H1 (cell line): ENCODE results near the gene DCDC2. TPM values are rescaled to one million over a fixed set of nuclear protein-coding genes. Genes with fewer than 3 reads are reported as not detected.

Source experiments
- CTCF ChIA-PET: fragments of 300-600 bp; sonication (Branson Sonifier 250); formaldehyde crosslinking; loops from one replicate; lab custom pipeline; 2021; ENCODE audit not compliant: partially characterized antibody; lab: Charles Lee
- POLR2A ChIA-PET: fragments of 300-600 bp; sonication (Branson Sonifier 250); formaldehyde crosslinking; loops from one replicate; lab custom pipeline; 2021; ENCODE audit warnings: inconsistent platforms; ENCODE audit not compliant: partially characterized antibody; lab: Charles Lee
- DNase-seq, 2 experiments: peaks; one replicate each; pipeline versions ENCODE4 v3.0.0 to v3.0.0-alpha.2; 2010 to 2022; ENCODE audit warnings: low spot score in 2 of 2, low read depth in 1 of 2, mixed read lengths in 1 of 2
- FAIRE-seq: peaks from 2 replicates; lab custom pipeline; 2011; peaks lifted over from hg19 to GRCh38; lab: Jason Lieb, UNC
- H2AFZ ChIP-seq: 2 replicates; pipeline ENCODE4 v1.8.1; 2012; ENCODE audit warnings: low read length, inconsistent platforms
- H2AK5ac ChIP-seq: 2 replicates; pipeline ENCODE4 v1.6.1; 2013; ENCODE audit warnings: low read depth, low read length
- H2BK120ac ChIP-seq: replicated peaks from 2 replicates; pipeline ENCODE3; 2013; ENCODE audit warnings: low read depth, low read length, inconsistent platforms
- H2BK12ac ChIP-seq: 2 replicates; pipeline ENCODE4 v1.6.1; 2013; ENCODE audit warnings: low read depth, low read length
- H2BK15ac ChIP-seq: 2 replicates; pipeline ENCODE4 v1.6.1; 2013; ENCODE audit warnings: low read length
- H2BK20ac ChIP-seq: 2 replicates; pipeline ENCODE4 v1.6.1; 2013; ENCODE audit warnings: low read length
- H2BK5ac ChIP-seq: 2 replicates; pipeline ENCODE4 v1.6.1; 2013; ENCODE audit warnings: low read depth, low read length
- H3K14ac ChIP-seq: 2 replicates; pipeline ENCODE4 v1.6.1; 2013; ENCODE audit warnings: inconsistent platforms; ENCODE audit not compliant: insufficient read length
- H3K18ac ChIP-seq: 2 replicates; pipeline ENCODE4 v1.6.1; 2013; ENCODE audit warnings: low read length; ENCODE audit errors: extremely low read depth
- H3K23ac ChIP-seq: 2 replicates; pipeline ENCODE4 v1.6.1; 2013; ENCODE audit warnings: inconsistent platforms; ENCODE audit not compliant: insufficient read length
- H3K23me2 ChIP-seq: 2 replicates; pipeline ENCODE4 v1.6.1; 2013; ENCODE audit warnings: low read depth, low read length
- H3K27ac ChIP-seq: 2 replicates; pipeline ENCODE4 v1.6.1; 2011; ENCODE audit warnings: low read depth, low read length, inconsistent platforms
- H3K27me3 ChIP-seq, 4 experiments: replicated peaks in 1 of 4; 1 replicate in 1 of 4; 2 replicates in 3 of 4; pipeline versions ENCODE4 v1.6.1 to v1.8.1; 2011 to 2013; ENCODE audit warnings: low read length in 3 of 4, mild to moderate bottlenecking in 3 of 4, inconsistent platforms in 2 of 4, mixed read lengths in 2 of 4, moderate library complexity in 1 of 4; ENCODE audit not compliant: control insufficient read depth in 3 of 4, insufficient read depth in 3 of 4; ENCODE audit errors: extremely low read depth in 1 of 4
- H3K36me3 ChIP-seq, 4 experiments: 2 replicates each; pipeline versions ENCODE4 v1.6.1 to v1.8.1; 2011 to 2013; ENCODE audit warnings: mild to moderate bottlenecking in 4 of 4, low read length in 3 of 4, moderate library complexity in 2 of 4, control low read depth in 1 of 4, inconsistent platforms in 1 of 4; ENCODE audit not compliant: insufficient read depth in 4 of 4, control insufficient read depth in 2 of 4
- H3K4ac ChIP-seq: replicated peaks from 2 replicates; pipeline ENCODE3; 2013; ENCODE audit warnings: low read length, low read depth, mixed read lengths, inconsistent platforms; ENCODE audit not compliant: insufficient read length
- H3K4me1 ChIP-seq, 4 experiments: replicated peaks in 1 of 4; 1 replicate in 1 of 4; 2 replicates in 3 of 4; pipeline versions ENCODE4 v1.6.1 to v1.8.1; 2011 to 2013; ENCODE audit warnings: low read length in 3 of 4, inconsistent platforms in 2 of 4, mixed read lengths in 1 of 4; ENCODE audit not compliant: insufficient read depth in 4 of 4, control insufficient read depth in 3 of 4
- H3K4me2 ChIP-seq, 2 experiments: 2 replicates each; pipeline versions ENCODE4 v1.6.1 to v1.8.1; 2011 to 2013; ENCODE audit warnings: low read depth in 2 of 2, low read length in 2 of 2, control low read depth in 1 of 2, inconsistent platforms in 1 of 2, mild to moderate bottlenecking in 1 of 2; ENCODE audit not compliant: insufficient read depth in 1 of 2
- H3K4me3 ChIP-seq, 4 experiments: fragments of 200-600, 300-600 bp in 1 of 4; sonication (generic), shearing (Covaris generic), sonication (Bioruptor Twin) in 1 of 4; 2 replicates each; pipeline versions ENCODE4 v1.5.1 to v1.8.1; 2011 to 2016; ENCODE audit warnings: low read length in 4 of 4, low read depth in 3 of 4, control low read depth in 2 of 4, inconsistent platforms in 2 of 4, mild to moderate bottlenecking in 2 of 4, mixed read lengths in 1 of 4, moderate library complexity in 1 of 4; ENCODE audit not compliant: insufficient read depth in 2 of 4; ENCODE audit errors: extremely low read depth in 1 of 4
- H3K56ac ChIP-seq: replicated peaks from 2 replicates; pipeline ENCODE3; 2013; ENCODE audit warnings: low read depth, mild to moderate bottlenecking, mixed read lengths, low read length, inconsistent platforms; ENCODE audit not compliant: insufficient read length
- H3K79me1 ChIP-seq: 2 replicates; pipeline ENCODE4 v1.6.1; 2013; ENCODE audit warnings: low read depth, low read length, control low read depth
- H3K79me2 ChIP-seq, 2 experiments: 2 replicates each; pipeline versions ENCODE4 v1.6.1 to v1.8.1; 2012 to 2013; ENCODE audit warnings: low read length in 2 of 2, mild to moderate bottlenecking in 2 of 2, inconsistent platforms in 1 of 2; ENCODE audit not compliant: insufficient read depth in 2 of 2, control insufficient read depth in 1 of 2
- H3K9ac ChIP-seq, 4 experiments: replicated peaks in 1 of 4; 1 replicate in 1 of 4; 2 replicates in 3 of 4; pipeline versions ENCODE4 v1.6.1 to v1.8.1; 2011 to 2013; ENCODE audit warnings: low read depth in 3 of 4, low read length in 3 of 4, control low read depth in 2 of 4, mild to moderate bottlenecking in 2 of 4, moderate library complexity in 2 of 4, inconsistent platforms in 1 of 4; ENCODE audit errors: extremely low read depth in 1 of 4
- H3K9me3 ChIP-seq, 2 experiments: 2 replicates each; pipeline versions ENCODE4 v1.6.1 to v1.8.1; 2012 to 2013; ENCODE audit warnings: mild to moderate bottlenecking in 2 of 2, moderate library complexity in 2 of 2, control low read depth in 1 of 2, inconsistent platforms in 1 of 2, low read depth in 1 of 2, low read length in 1 of 2, mixed read lengths in 1 of 2; ENCODE audit not compliant: insufficient read depth in 2 of 2
- H4K20me1 ChIP-seq, 2 experiments: replicated peaks in 1 of 2; 2 replicates each; pipeline versions ENCODE3 to v1.8.1; 2011 to 2013; ENCODE audit warnings: inconsistent platforms in 2 of 2, low read length in 2 of 2, mild to moderate bottlenecking in 1 of 2; ENCODE audit not compliant: insufficient read depth in 2 of 2, control insufficient read depth in 1 of 2
- H4K5ac ChIP-seq: 2 replicates; pipeline ENCODE4 v1.6.1; 2013; ENCODE audit warnings: low read length, low read depth, mixed read lengths, inconsistent platforms; ENCODE audit not compliant: insufficient read length
- H4K8ac ChIP-seq: 2 replicates; pipeline ENCODE4 v1.8.0; 2013; ENCODE audit warnings: mild to moderate bottlenecking, moderate library complexity, low read length, inconsistent platforms; ENCODE audit not compliant: insufficient read depth; ENCODE audit errors: extremely low read depth
- H4K91ac ChIP-seq: replicated peaks from 2 replicates; pipeline ENCODE3; 2013; ENCODE audit warnings: low read length, mixed read lengths, inconsistent platforms; ENCODE audit not compliant: insufficient read length
- SIN3A ChIP-seq, 2 experiments: IDR thresholded peaks in 1 of 2; conservative IDR thresholded peaks in 1 of 2; 2 replicates each; pipeline ENCODE4 v1.6.1; 2011 to 2012; ENCODE audit warnings: low read length in 2 of 2, improper control_type of control experiment in 1 of 2, low read depth in 1 of 2, mild to moderate bottlenecking in 1 of 2
- WGBS, 2 experiments: shearing (Covaris generic) in 1 of 2; methylation state at CpG; one replicate each; pipeline versions ENCODE4 v1.1.6 to v1.1.7; 2013 to 2015; ENCODE audit warnings: low lambda C conversion rate in 2 of 2, mixed read lengths in 2 of 2, inconsistent platforms in 1 of 2, low coverage in 1 of 2, missing lambda C conversion rate in 1 of 2; ENCODE audit not compliant: insufficient replicate concordance in 2 of 2, insufficient coverage in 1 of 2, insufficient read length in 1 of 2; ENCODE audit errors: extremely low coverage in 1 of 2, missing lambda C conversion rate in 1 of 2; 5-methylcytosine and 5-hydroxymethylcytosine counted together
- polyA plus RNA-seq, 7 experiments: library from polyadenylated mRNA; depleted of rRNA in 3 of 7; stranded (reverse) in 5 of 7; unstranded in 2 of 7; fragments of >200 nt in 5 of 7; fragments of 200-250 nt in 2 of 7; gene quantifications; 1 replicate in 5 of 7; 2 replicates in 1 of 7; 4 replicates in 1 of 7; pipeline versions ENCODE4 v1.2.1 to v1.2.3, GENCODE V29; 2011 to 2013; ENCODE audit warnings: missing spikeins in 2 of 7, mixed read lengths in 2 of 7
- total RNA-seq: library from RNA; stranded (reverse); fragmentation: NEBNext Ultra II Directional; extraction: Animal tissue kit (Norgen Biotek cat#: 25700); gene quantifications from 2 replicates; pipeline ENCODE4 v1.2.1, GENCODE V29; 2021

DCDC2 gene
- total and polyA plus RNA-seq, 2 of the 8 experiments (the other 6 are each of a cell fraction or from before 2014, with no cell fraction given), result 0.03 to 0.15 TPM

- no peak overlapping the region for H2BK20ac ChIP-seq
- H4K5ac ChIP-seq, result no peak overlapping the region
- no peak overlapping the region for H3K18ac ChIP-seq
- POLR2A ChIA-PET, result no interaction called here
- no peak overlapping the region for H3K56ac ChIP-seq
- no peak overlapping the region for H3K14ac ChIP-seq
- no peak overlapping the region for H2BK12ac ChIP-seq
- no peak overlapping the region for H2BK120ac ChIP-seq
- H3K4me3 ChIP-seq, result no peak overlapping the region
- no peak for FAIRE-seq
- H3K9ac ChIP-seq, result no peak overlapping the region
- H4K8ac ChIP-seq, result no peak overlapping the region
- H3K23me2 ChIP-seq, result no peaks in the 10 kb centered on the region
- no peak overlapping the region for H4K91ac ChIP-seq
- no peak for TF ChIP-seq SIN3A (conservative IDR thresholded peaks at IDR 0.05 in 1 of 2, IDR thresholded peaks at IDR 0.05 in 1 of 2; ENCODE audit: low read depth in 1 of 2, low read length in 2 of 2)
- no peak overlapping the region for H2AFZ ChIP-seq
- no peak overlapping the region for H3K27ac ChIP-seq
- no peak overlapping the region for H2AK5ac ChIP-seq
- H3K79me2 ChIP-seq, result no peaks in the 10 kb centered on the region
- WGBS, 2 experiments, result 88% methylated on average over 2 of the region's 2 CpGs; no CpG with 5 or more reads in 1 of the 2 experiments
- H3K79me1 ChIP-seq, result no peaks in the 10 kb centered on the region
- CTCF ChIA-PET, result interaction anchor here (0.9 to 1.1 kb wide), 3 partner anchors 9 to 144 kb away, joined by 3 to 5 read pairs (median 4); partner anchors contain the start of gene NRSN1
- no peak overlapping the region for H3K4me2 ChIP-seq
- no peak overlapping the region for H3K4ac ChIP-seq
- H3K23ac ChIP-seq, result no peak overlapping the region
- H3K4me1 ChIP-seq, result no peaks in the 10 kb centered on the region
- H4K20me1 ChIP-seq, result no peaks in the 10 kb centered on the region
- H3K9me3 ChIP-seq, result no peaks in the 10 kb centered on the region; a peak in 1 of 4 replicates
- no peak for DNase-seq
- H3K27me3 ChIP-seq, result no peaks in the 10 kb centered on the region
- H2BK15ac ChIP-seq, result no peak overlapping the region
- no peaks in the 10 kb centered on the region for H3K36me3 ChIP-seq
- H2BK5ac ChIP-seq, result no peak overlapping the region
Observed at GRCh38 chr6:24139639-24140038, 218.2 kb downstream of the DCDC2 start.
